G401 (cell line): ENCODE results near the gene NOX5. TPM values are rescaled to one million over a fixed set of nuclear protein-coding genes. Genes with fewer than 3 reads are reported as not detected.

Source experiments
- DNase-seq: peaks from one replicate; pipeline ENCODE4 v3.0.0-alpha.2; 2015; ENCODE audit warnings: low spot score
- in situ Hi-C: cut with HindIII; loops from 2 replicates; pipeline ENCODE4 v1.10.0; 2016; ENCODE audit warnings: low sequenced_read_pairs, mixed read lengths
- total RNA-seq: library from RNA; depleted of rRNA; stranded (reverse); fragments of >200 nt; shearing (Covaris generic); gene quantifications from 2 replicates; pipeline ENCODE4 v1.2.3, GENCODE V29; 2014; rRNA removed

NOX5 gene
- total RNA-seq, 1 experiment from 2014 or later = not detected

GRCh38 chr15:69090197-69090948 lies 75.9 kb downstream of the NOX5 start:
- no peak for DNase-seq
- in situ Hi-C loops = no loop called here

- in situ Hi-C loops = no loop called here
- no peak for DNase-seq
Observed at GRCh38 chr15:69091654-69092053, 77.2 kb downstream of the NOX5 start.

- DNase-seq = no peak
- in situ Hi-C loops = no loop called here
Observed at GRCh38 chr15:69092159-69092558, 77.7 kb downstream of the NOX5 start.

- in situ Hi-C loops = no loop called here
- DNase-seq = no peak
Observed at GRCh38 chr15:69093127-69093526, 78.6 kb downstream of the NOX5 start.

DNA sequence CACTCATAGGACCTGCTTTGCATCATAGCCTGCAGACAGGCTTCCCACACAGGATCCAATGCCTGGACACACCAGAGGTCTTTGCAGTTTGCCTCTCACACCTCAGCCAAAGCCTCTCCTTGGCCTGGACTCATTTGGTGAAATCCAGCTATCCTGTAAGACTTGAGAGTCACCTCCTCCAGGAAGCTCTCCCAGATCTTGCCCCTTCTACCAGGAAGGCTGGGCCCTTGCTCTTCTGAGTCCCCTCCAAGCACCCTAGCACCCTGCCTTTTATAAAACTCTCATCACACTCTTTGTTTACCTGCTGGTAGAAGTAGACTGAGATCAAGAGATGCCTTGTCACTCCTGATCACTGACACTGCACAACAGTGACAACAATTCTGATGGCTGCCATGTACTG lies 79.1 kb downstream of the NOX5 start:
- DNase-seq = no peak
- in situ Hi-C loops = no loop called here

DNA sequence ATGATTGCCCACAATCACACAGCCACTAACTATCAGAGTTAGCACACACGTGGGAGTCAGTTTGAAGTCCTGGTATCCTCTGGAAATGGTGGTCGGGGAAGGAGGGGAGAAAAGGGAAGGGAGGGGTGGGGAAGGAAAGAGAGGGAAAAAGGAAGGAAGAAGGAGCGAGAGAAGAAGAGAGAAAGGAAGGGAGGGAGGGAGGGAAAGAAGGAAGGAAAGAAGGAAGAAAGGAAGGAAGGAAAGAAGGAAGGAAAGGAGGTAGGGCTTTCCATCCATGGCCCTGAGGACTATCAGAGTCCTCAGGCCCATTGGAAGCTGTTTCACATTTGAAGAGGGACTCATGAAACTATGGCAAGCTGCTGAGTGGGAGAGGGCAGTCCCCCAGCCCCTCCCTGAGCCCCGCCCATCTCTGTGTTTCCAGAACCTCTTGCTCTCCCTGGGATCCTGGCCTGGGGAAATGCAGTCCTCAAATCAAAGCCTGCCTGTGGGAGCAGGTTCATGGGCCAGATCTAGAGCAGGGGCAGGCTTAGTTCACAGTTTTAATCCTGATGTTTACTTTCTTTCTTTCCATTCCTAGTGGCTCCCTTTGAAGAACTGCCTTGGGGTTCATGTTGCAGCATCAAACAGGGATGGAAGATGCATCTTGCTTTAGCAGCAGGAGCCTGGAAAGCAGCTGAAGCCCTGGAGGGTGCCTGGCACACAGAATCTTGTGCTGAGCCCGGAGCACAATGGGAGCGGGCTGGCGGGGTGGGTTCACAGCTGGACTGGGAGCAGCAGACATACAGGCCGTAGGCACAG lies 79.8 kb downstream of the NOX5 start:
- no peak for DNase-seq
- in situ Hi-C loops = no loop called here

DNA sequence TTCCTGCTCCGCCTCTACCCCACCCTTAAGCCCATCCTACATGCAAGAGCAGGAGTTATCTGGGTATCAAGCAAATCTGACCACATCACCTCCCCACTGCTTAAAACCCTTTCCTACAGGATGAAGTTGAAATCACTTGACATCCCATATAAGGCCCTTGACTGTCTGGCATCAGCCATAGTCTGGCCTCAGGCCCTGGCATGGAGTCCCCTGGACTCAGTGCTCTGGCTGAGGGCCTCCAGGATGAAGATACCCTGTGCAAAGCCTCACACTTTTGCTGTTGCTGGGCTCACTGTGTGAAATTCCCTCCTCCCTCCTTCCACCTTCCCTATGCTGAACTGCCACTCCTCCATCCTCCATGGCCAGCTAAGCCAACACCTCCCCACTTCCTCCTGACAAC lies 80.8 kb downstream of the NOX5 start:
- DNase-seq = peak; percentile 66
- in situ Hi-C loops = no loop called here

DNA sequence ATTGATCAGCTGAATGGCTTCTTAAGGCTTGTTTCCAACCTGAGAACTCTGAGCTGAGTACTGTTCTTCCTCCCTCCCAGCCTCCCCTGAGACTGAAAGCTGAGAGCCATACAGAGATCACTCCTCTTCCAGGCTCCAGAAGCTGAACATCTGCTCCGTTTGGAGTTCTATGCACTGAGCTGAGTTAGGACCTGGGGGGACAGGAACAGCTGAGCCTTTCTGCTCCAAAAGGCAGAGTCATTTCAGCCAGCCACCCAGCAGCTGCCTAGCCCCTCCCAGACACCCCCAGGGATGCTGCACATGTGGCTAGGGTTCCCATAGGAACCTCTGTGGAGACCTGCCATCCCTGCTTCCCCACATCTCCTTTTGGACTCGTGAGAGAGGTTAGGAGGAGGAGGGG lies 81.7 kb downstream of the NOX5 start:
- no peak for DNase-seq

GRCh38 chr15:69096626-69097025 lies 82.1 kb downstream of the NOX5 start:
- no peak for DNase-seq
- in situ Hi-C loops = no loop called here

More for the DNA sequence above, 81.7 kb downstream of the NOX5 start:
- in situ Hi-C loops = no loop called here

- in situ Hi-C loops = no loop called here
- no peak for DNase-seq
Observed at GRCh38 chr15:69098771-69099170, 84.3 kb downstream of the NOX5 start.

GRCh38 chr15:69099941-69100340 lies 85.4 kb downstream of the NOX5 start:
- in situ Hi-C loops = no loop called here
- DNase-seq = peak; percentile 42

GRCh38 chr15:69100821-69101220 lies 86.3 kb downstream of the NOX5 start:
- in situ Hi-C loops = no loop called here
- DNase-seq = peak; percentile 28

DNA sequence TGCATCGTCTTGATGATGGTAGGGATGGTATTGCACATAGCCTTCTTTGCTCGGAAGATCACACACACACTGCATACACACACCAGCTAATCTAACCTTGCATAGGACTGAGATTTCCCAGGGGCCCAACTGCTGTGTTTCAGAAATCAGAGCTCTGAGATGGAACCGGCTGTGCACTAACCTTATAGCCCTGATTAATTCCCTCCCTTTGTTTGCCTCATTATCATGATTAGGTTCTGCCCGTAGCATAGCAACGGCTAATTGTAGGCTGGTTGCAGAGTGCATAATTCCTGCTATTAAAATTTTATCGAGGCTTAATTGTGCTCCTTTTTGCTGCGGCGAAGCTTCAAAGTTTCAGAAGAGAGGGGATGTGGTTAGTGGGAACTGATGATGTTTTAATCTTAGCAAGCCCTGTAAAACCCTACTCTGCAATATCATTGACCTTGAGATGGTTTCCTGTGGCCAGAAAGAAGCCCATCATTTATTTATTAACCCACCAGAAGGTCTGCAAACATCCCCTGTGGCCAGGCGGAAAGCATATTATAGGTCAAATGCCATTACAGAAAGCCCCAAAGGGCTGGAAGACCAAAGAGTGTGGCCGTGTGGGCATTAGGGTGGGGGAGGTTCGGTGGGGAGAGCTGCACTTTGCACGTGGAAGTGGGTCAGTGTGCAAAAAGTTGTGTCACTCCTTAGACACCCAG lies 89.7 kb downstream of the NOX5 start:
- in situ Hi-C loops = no loop called here
- no peak for DNase-seq

DNA sequence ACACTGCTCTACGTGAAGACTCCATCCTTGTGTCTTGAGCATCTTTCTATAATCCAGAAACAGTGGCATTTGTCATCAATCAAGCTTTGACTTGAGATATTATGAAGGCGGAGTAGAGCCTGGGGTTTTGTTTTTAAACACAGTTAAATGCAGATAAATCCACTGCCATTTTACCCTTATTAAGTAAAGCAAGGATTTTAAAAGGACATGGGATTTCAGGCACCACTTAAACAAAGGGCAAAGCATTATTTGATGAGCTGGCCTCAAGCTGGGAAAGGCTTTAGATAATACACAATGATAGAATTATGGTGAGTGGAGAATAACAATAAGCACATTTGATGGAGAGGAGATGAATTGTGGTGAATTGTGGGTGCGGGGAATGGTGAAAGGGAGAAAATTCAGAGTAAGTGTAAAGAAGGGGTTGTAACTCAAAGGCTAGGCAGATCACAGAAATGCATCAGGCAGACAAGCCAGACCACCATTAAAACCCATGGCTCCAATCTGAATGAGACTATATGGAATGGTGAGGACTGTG lies 91.0 kb downstream of the NOX5 start:
- in situ Hi-C loops = no loop called here

DNA sequence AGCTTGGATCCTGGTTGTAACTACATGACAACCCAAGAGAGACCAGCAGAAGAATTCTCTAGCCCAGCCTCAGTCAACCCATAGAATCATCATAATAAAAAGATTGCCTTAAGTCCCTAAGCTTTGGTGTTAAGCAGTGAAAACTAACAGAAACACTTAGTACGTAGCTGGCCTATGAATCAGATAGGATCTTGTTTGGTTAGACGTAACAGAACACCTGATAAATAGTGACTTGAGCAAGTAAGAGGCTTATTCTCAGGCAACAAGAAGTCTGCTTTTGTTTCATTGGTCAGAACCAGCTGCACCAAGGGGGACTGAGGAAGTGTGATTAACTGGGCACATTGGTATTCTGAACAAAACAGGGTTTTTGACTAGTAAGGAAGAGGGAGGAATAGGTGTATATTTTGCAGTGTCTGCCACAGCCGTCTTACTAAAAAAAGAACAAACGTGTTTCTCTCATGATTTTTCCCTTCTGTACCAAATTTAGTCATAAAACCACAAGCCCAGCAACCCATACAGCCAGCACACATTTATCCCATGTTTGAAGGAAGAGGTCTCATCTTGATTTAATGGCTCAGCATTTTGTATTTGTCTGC lies 92.6 kb downstream of the NOX5 start:
- no peak for DNase-seq
- in situ Hi-C loops = no loop called here

More for the DNA sequence above, 91.0 kb downstream of the NOX5 start:
- no peak for DNase-seq

Other genes with a start within 250 kb of the NOX5 start
- gene ANP32A, start 193.8 kb upstream of the NOX5 start, total RNA-seq = 35.3 and 124 TPM in 2 replicates
- 0.17 and 0.43 TPM in 2 replicates for gene SPESP1, start 84.2 kb upstream of the NOX5 start, total RNA-seq
- 6.8 and 11.2 TPM in 2 replicates for gene GLCE, start 145.9 kb downstream of the NOX5 start, total RNA-seq